DMS53 treated with DMSO at 0.1 percent for 48 hours (cell line): Measurements from ENCODE around the gene GMEB2.

Source experiments
- DNase-seq: peaks from one replicate; lab custom pipeline; 2025; ENCODE audit not compliant: unreplicated experiment; lab: John Stamatoyannopoulos, UW

Gene GMEB2

DNA sequence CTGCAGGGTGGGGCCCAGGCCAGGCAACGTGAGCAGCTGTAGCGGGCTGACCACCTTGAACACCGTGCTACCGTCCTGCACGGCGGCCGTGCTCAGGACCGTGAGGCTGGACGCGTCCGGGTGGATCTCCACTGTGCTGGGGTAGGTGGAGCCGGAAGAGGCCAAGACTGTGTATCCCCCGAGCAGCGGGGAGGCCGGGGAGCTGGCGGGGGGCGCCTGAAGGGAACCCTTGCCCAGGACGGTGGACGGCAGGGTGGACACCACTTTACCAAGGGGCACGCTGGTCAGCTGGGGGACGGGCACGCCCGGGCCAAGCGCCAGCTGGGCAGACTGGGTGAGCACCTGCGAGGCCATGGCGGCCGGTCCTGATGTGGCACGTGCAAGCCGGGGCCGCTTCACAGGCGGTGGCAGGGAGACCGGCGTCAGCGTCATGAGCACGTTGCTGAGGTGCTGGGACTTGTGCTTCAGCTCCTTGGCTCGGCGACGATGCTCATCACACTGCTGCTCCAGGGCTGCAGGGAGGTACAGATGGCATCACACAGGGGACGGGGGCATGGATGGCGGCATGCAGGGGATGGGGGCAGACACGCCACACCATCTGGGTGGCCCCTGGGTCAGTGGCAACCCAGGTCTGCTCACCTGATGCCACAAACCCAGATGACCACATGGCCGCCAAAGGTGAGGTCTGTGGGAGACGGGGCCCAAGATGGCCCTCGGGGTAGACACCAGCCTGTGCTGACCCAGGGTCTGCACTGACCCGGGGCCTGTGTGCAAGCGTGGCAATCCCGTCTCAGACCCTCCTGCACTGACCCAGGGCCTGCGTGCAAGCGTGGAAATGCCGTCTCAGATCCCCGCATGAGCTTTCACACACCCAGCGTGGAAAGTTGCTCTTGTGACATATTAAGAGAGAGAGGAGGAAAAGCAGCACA is 36.4 kb downstream of the GMEB2 start:
- no peak for DNase-seq

DNA sequence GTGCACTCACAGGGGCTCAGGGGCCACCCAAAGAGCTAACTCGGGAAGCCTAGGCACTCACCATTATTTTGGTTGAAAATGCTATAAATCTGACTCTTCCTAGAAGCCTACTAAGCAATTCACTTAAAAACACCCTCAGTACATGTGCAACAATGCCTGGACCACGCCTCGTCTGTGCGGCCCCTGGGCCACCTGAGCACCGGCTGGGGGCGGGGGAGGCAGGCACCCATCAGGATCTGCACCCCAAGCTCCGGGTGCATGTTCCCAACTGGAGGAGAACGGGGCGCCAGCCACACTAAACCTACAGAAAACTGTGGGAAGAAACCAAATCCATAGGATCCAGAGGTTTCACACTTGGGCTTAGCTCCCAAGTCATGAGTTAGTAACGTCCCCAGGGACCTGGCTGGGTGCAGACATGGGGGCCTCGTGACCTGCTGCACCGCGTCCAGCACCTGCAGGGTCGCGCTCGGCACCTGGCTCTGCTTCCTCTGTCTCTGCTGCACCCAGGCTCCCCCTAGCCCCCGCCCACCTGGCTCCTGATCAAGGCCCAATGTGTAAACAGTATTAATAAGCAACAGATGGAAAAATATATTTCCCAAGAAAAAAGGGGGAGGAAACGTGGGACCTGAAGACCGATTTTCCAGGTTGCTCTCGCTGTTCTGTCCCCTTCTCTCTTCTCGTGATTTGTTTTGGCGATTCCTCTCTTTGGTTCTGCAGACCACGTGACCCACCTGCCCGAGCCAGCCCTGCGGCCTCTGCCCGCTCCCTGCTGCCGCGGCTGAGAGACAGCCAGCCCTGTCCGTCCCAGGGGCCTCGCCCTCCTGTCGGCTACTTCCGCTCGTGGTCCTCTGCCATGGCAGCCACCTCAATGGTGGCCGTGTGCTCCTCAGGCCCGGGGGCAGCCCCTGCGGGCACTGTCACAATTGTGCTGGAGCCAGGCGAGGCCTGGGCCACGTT is 37.4 kb downstream of the GMEB2 start:
- DNase-seq = no peak

DNA sequence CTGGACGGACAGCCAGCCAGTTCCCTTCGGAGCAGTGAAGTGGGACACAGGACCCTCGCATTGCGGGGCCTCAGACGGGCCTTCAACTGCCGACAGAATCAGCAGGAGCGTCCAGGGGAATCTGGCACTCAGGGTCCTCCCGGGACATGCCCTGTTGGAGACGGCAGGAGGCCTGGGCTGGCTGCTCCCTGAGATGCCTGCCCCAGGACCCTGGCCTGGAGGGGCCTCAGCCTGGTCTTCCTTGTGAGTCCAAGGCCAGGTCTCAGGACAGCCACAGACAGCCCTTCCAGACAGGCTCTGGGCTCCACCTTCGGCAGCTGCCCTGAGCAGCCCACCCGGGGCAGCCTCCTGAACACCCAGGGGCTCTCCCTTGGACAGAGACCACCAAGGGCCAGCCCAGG is 38.3 kb downstream of the GMEB2 start:
- DNase-seq = no peak

DNA sequence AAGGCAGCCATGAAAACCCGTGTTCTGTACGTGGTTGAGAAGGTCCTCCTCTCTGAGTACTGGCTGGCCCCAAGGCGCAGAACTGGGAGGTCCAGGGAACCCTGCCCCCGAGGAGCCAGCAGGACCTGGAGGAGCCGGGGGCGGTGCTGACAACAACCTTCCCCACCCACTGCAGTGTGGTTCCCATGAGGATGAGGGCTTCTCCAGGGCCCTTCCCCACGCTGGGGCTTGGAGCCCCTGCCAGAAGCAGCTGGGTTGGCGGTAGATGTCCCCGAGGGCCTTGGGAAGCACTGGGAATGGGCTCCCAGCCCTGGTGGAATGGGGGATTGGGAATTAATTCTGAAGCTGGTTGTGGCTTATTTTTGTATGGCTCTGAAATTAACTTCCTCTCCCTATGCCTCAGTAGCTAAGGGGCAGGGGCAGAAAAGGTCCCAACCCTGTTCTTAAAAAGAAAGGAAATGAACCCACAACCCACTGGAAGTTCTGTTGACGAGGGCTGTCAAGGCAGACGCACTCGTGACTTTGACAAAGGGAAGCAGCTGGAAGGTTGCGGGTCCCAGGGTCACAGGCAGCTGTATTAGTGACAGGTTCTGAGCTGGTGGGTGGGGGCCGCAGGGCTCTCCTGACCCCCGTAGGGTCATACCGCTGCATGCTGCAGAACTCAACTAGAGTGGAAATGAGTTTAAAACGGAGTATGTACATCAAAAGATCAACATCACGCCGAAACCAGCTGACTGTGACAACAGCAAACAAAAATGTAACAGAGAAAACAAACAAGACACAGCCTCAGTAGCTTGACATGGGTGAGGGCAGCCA is 38.9 kb downstream of the GMEB2 start:
- peak; percentile 19 for DNase-seq

DNA sequence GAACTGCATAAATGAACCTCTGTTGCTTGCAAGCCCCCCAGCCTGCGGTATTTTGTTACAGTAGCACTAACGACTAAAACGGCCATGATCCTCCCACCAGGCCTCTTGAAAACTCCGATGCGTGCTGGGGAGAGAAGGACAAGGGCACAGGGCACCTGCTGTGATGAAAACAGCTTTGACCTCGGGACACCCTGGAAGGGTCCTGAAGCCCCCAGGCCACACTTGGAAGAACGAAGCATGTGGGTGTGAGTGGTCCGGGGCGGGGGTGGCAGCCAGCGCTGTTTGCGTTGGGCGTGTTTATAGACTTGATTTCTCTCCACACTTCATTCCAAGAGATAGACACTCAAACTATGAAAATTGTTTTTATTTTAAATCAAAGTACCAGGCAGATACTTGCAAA is 39.6 kb downstream of the GMEB2 start:
- DNase-seq = no peak

DNA sequence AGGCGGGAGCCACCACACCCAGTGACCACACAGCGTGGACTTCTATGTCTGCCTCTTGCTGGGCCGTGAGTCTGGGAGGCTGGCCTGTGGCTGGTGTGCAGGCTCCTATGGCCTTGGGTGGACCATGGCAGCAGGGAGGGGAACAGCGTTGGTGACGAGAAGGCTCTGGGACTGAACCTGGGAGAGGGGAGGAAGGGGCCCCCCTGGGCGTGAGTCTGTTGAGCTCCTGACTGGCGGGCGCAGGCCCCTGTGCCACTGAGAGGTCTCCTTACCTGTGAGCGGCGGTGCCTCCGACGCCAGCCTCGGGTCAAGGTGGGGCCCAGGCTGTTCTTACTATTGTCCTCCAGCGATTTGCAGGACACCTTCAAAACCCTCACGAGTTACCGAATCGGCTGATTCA is 40.1 kb downstream of the GMEB2 start:
- no peak for DNase-seq

DNA sequence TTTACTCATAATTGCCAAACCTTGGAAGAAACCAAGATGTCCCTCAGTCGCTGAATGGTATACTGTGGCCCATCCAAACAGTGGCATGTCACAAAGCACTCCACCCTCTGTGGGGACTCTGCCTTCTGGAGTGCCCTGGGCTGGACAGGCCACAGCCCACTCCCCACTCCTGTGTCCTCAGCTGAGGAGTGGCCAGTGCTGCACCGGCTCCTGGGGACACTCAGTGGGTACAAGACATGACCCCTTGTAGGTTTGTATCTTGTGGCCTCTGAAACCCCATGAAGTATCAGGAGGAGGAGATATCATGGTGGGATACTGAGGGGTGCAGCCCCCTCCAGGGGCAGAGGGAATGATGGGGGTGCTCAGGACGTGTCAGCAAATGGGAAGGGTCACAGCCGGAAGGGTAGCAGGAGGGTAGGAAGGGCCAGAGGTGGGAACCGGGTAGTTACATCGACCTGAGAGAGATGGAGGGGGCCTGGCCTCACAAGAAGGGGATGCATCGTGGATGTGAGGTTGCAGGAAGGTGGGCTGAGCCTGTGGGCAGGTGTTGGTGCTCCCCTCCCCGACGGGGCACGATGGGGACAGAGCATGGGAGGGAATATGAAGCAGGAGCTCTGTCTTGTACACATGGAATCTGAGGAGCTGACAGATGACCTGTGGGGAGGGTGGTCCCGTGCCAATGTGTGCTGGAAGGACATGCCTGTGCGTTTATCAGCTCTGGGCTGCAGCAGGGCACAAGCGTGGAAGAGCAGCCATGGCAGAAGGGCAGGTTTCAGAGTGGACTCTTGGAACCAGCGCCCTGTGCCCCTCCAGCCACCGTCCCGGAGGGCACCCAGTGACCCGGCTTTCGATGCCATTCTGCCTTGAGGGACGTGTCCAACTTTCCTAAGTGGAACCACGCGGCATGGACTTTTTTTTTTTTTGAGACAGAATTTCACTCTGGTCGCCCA is 41.0 kb downstream of the GMEB2 start:
- DNase-seq = no peak

DNA sequence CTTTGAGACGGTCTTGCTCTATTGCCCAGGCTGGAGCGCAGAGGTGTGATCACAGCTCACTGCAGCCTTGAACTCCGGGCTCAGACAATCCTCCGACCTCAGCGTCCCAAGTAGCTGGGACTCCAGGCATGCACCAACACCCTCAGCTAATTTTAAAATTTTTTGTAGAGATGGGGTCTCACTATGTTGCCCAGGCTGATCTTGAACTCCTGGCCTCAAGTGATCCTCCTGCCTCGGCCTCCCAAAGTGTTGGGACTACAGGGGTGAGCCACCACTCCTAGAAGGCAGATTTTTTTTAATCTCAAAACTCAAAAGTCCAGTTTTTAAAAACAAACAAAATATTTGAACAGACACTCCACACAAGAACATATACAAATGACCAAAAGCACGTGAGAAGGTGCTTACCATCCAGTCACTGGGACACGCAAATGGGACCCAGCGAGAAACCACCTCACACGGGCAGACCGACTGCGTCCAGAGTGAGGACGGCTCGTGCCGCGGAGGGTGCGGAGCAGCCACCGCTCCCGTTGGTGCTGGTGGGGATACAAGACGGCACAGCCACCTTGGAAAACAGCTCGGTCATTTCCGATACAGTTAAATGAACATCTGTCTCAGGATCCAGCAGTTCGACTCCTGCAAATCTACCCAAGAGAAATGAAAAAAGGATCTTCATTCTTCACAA is 44.4 kb downstream of the GMEB2 start:
- DNase-seq = no peak

DNA sequence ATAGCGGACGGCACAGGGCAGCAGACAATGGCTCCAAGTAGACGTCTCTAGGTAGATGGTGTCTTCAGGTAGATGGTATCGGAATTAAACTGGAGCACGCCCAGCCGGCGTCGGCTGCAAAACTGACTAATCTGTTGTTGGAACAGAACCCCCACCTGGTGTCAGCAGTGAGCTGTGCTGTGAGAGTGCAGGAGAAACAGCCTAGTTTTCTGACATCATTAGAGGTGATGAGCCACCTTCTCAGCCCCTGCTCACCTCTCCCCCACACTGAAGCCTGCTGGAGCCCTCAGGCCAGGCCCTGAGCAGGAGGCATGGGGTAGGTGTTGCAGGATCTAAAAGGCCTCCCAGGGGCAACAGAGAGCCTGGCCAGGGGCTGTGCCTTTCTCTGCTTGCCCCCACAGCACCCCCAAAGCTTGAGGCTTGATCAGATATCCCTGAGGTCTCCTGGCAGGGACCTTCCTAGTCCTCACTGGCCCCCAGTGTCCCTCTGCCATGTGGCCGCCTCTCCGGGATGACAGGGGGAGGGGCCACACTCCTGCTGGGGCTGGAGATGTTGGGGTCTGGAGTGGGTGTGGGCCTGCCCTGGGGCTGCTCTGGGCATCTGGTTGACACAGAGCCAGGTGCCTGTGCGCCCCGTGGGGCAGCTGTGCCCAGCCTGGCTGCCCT is 46.0 kb downstream of the GMEB2 start:
- DNase-seq = peak; percentile 35

DNA sequence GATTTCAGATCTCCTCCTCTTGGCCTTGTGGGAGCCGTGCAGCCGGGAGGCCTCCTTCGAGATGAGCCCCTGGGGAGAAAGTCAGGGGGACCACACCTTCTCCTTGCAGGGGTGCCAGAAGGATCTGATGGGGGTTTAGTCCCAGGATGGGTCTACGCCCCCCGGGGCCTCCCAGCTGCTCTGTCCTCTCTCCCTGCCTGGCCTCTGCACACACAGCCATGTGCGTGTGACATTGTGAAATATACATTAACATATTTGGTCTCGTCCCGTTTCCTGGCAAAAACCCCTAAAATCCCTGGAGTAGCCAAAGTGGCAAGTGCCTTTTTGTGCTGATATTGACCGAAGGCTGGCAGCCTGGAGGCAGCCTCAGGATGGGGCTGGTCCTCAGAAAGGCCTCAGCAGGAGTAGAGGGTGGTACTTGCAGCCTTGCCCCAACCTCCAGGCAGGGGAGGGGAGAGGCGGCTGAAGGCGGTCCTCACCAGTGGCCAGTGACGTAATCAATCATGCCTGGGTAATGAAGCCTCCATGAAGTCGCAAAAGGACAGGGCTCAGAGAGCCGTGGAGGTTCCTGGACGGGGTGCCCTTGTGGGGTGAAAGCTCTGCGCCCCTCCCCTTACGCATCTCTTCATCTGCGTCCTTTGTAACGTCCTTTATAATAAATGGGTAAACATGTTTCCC is 47.7 kb downstream of the GMEB2 start:
- no peak for DNase-seq

DNA sequence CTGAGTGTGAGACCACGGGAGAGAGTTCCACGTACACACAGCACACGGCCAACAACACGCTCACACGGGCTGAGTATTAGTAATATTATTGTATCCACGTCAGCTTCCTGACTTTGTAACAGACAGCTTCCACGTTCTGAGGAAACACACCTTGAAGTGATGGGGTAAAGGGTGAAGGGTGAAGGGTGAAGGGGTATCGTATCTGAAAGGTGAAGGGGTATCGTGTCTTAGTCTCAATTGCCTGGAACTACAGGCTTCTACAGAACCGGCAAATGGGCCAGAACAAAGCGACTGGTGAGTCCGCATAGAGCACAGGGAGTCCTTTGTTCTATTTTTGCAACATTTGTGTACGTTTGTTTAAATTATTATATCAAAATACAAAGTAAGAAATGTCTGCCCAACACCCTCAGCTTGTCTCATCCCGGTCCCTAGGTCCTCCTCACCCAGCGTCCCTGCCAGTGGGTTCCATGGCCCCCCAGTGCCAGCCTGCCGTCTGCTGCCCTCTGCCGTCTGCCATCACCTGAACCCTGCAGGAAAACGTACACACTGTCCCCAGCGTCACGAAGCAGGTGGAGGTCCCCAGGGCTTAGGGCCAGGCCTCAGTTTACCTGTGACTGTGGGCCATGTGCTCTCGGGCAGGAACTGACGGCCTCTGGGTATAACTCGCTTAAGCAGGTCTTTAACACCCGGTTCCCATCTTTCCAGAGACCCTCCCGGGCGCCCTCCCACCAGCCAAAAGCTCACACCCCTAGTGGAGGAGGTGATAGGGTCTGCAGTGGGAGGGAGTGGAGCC is 48.5 kb downstream of the GMEB2 start:
- DNase-seq = no peak

DNA sequence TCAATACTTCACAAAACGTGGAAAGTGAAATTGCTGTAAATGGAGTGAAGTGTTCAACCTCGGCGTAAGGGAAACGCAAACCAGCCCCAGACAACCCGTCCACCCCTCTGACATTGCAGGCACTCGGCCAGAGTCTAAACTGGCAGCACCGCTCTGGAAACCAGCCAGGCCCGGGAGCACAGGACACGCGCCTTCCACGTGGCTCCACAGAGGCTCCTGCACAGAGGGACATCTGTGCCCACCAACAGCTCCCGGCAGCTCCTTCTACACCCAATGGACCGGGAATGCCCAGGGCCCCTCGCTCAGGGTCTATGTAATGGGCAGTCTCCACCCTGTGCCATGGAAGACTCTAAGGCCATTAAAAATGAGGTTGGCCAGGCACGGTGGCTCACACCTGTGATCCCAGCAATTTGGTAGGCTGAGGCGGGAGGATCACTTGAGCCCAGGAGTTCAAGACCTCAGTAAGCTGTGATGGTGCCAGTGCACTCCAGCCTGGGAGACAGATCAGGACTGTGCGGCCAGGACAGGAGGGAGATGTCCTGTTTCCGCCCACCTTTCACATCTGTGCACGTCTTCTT is 49.5 kb downstream of the GMEB2 start:
- DNase-seq = no peak

DNA sequence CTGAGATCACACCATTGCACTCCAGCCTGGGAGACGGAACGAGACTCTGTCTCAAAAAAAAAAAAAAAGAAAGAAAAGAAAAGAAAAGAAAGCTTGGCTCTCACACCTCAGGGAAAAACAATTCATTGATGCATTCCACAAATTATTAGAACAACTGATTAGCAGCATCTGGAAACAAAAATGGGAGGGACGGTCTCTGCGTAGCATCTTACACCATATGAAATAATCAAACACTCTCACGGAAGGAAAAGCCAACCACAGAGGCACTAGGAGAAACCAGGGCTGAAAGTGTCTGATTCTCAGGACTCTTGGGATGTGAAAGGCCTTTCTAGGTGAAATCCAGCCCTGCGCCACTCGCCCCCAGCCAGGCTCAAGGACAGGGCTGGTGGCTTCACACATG is 50.6 kb downstream of the GMEB2 start:
- no peak for DNase-seq

DNA sequence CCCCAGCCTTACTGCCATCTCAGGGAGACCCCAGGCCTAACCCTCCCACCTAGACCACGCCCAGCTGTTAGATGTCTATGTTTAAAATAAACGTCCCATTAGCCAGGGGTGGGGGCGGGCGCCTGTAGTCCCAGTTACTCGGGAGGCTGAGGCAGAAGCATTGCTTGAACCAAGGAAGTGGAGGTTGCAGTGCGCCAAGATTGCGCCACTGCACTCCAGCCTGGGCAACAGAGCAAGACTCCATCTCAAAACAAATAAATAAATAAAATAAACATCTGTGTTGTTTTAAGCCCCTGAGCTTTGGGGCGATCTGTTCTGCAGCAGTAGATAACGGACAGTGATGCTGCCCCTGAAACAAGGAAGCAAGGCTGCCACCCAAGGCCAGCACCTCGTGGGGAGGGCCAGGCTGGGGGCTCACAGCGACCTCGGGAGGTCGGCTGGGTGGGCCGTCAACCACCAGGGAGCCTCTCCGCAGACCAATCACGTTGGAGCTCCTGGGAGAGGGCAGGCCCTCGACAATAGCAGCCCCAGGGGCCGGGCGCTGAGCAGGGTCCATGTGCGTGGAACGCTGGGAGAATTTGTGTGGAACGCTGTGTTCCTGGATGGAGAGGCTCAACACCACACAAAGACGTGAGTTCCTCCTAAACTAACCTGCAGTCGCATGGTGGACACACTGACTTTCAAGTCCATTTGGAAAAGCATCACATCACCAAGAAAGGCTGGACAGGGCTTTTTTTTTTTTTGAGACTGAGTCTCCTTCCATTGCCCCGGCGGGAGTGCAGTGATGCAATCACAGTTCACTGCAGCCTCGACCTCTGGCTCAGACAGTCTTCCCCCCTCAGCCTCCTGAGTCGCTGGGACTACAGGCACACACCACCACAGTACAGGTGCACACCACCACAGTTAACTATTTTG is 51.8 kb downstream of the GMEB2 start:
- DNase-seq = no peak

DNA sequence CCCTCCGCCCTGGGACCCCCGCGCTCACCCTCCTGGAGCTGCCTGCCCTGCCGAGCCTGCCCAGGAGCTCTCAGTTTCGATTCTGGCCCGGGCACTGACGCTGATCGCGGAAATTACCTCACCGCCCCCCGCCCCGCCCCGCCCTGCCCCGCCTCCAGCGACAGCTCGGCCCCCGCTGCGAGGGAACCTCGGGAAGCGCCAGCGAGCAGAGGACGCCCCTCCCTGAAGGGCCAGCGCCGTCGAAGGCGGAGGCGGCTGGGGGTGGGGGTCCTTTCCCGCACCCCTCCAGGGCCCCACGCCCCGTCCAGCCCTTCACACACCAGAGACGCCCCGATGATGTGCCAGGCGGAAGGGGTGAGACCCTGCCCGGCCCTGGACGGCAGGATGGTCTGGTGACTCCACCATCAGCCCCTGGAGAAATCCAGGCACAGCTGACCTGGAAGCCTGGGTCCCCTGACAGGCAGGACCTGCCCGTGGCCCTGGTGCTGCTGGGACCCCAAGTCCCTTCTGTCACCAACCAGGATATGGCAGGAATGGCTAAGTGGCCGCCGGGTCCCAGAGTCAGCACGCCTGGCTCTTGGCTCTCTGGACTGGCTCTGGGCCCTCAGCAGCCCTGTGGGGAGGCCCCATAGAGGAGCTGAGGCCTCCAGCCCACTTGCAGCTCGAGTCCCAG is 52.6 kb downstream of the GMEB2 start, which contains the start of gene HELZ2:
Gene HELZ2, minus strand, starts transcription at position 84 of the 673 bp plus-strand sequence. CDS start 1,854 bp downstream, outside the sequence.
- peak; percentile 47 for DNase-seq
